Muscle of leg (tissue), 11 donors: ENCODE results near the gene MTAP. TPM values are rescaled to one million over a fixed set of nuclear protein-coding genes. Genes with fewer than 3 reads are reported as not detected.

ENCODE experiments used
- DNase-seq: peaks from one replicate; pipeline ENCODE4 v3.0.0; 2013
- H3K27ac ChIP-seq: one replicate; pipeline ENCODE4 v1.5.1; 2013; ENCODE audit warnings: mild to moderate bottlenecking, low read length, control low read depth
- H3K27me3 ChIP-seq: one replicate; pipeline ENCODE4 v1.6.1; 2013; ENCODE audit warnings: low read length; ENCODE audit not compliant: control insufficient read depth, insufficient read depth
- H3K36me3 ChIP-seq: one replicate; pipeline ENCODE4 v1.6.1; 2013; ENCODE audit warnings: low read length; ENCODE audit not compliant: control insufficient read depth, insufficient read depth
- H3K4me1 ChIP-seq: one replicate; pipeline ENCODE4 v1.6.1; 2013; ENCODE audit warnings: low read length; ENCODE audit not compliant: control insufficient read depth, insufficient read depth
- H3K4me3 ChIP-seq: one replicate; pipeline ENCODE4 v1.5.1; 2013; ENCODE audit warnings: low read length, control low read depth
- H3K9me3 ChIP-seq: replicated peaks from 2 replicates; pipeline ENCODE4 v1.6.1; 2013; ENCODE audit warnings: low read depth, low read length; ENCODE audit not compliant: control insufficient read depth
- WGBS: methylation state at CpG from one replicate; pipeline ENCODE4 v1.1.5; 2013; ENCODE audit warnings: missing lambda C conversion rate; ENCODE audit not compliant: insufficient coverage; 5-methylcytosine and 5-hydroxymethylcytosine counted together
- polyA plus RNA-seq, 8 donors: library from polyadenylated mRNA; unstranded; fragments of 120-200 nt; gene quantifications; one replicate each; pipeline versions ENCODE4 v1.2.1 to v1.2.3, GENCODE V29; 2013; ENCODE audit warnings: inconsistent platforms in 1 of 8, low replicate concordance in 1 of 8; ENCODE audit not compliant: insufficient read length in 8 of 8, insufficient read depth in 1 of 8
- total RNA-seq: library from RNA; stranded (reverse); fragments of 120-200 nt; gene quantifications from one replicate; pipeline ENCODE4 v1.2.4, GENCODE V29; 2013

MTAP gene
- total and polyA plus RNA-seq, 9 donors = 16.1 to 27.0 (median 23.0) TPM

GRCh38 chr9:21964925-21965385 is 162.5 kb downstream of the MTAP start:
- H3K4me3 ChIP-seq = no peak overlapping the region
- DNase-seq = no peak
- peaks cover 55% of the 10 kb centered on the region for H3K27me3 ChIP-seq
- H3K27ac ChIP-seq = no peak overlapping the region
- H3K9me3 ChIP-seq = no peaks in the 10 kb centered on the region
- H3K4me1 ChIP-seq = peaks cover 8% of the 10 kb centered on the region
- under 1% methylated on average over 23 of the region's 29 CpGs for WGBS
- H3K36me3 ChIP-seq = no peaks in the 10 kb centered on the region

GRCh38 chr9:21965401-21965951 is 163.0 kb downstream of the MTAP start:
- Histone ChIP-seq H3K27ac (no peak overlapping the region), H3K36me3 (no peaks in the 10 kb centered on the region), H3K4me1 (peaks cover 8% of the 10 kb centered on the region), H3K9me3 (no peaks in the 10 kb centered on the region), H3K4me3 (no peak overlapping the region), H3K27me3 (peaks cover 60% of the 10 kb centered on the region)
- WGBS = 1% methylated on average over 20 of the region's 30 CpGs
- DNase-seq = no peak

GRCh38 chr9:21966140-21966851 is 163.9 kb downstream of the MTAP start:
- Histone ChIP-seq H3K4me3 (no peak overlapping the region), H3K9me3 (no peaks in the 10 kb centered on the region), H3K36me3 (no peaks in the 10 kb centered on the region), H3K27ac (no peak overlapping the region), H3K4me1 (peaks cover 8% of the 10 kb centered on the region), H3K27me3 (peaks cover 68% of the 10 kb centered on the region)
- 0% methylated on average over 6 of the region's 15 CpGs for WGBS
- DNase-seq = no peak

- no peak overlapping the region for H3K4me3 ChIP-seq
- H3K27ac ChIP-seq = no peak overlapping the region
- H3K36me3 ChIP-seq = no peaks in the 10 kb centered on the region
- no peak for DNase-seq
- H3K9me3 ChIP-seq = no peaks in the 10 kb centered on the region
- peaks cover 8% of the 10 kb centered on the region for H3K4me1 ChIP-seq
- WGBS = 2% methylated on average over 15 of the region's 19 CpGs
- peaks cover 69% of the 10 kb centered on the region for H3K27me3 ChIP-seq
Observed at GRCh38 chr9:21967169-21967568, 164.7 kb downstream of the MTAP start.

GRCh38 chr9:21967702-21968101 is 165.3 kb downstream of the MTAP start:
- 7% methylated on average over 3 of the region's 10 CpGs for WGBS

GRCh38 chr9:21968331-21969010 is 166.0 kb downstream of the MTAP start:
- Histone ChIP-seq H3K36me3 (no peaks in the 10 kb centered on the region), H3K4me1 (peaks cover 8% of the 10 kb centered on the region), H3K27me3 (peaks cover 71% of the 10 kb centered on the region), H3K27ac (no peak overlapping the region), H3K9me3 (no peaks in the 10 kb centered on the region), H3K4me3 (no peak overlapping the region)
- no peak for DNase-seq
- WGBS = under 1% methylated on average over 27 of the region's 41 CpGs

More at GRCh38 chr9:21967702-21968101, 165.3 kb downstream of the MTAP start:
- Histone ChIP-seq H3K4me3 (no peak overlapping the region), H3K27ac (no peak overlapping the region), H3K27me3 (peaks cover 71% of the 10 kb centered on the region), H3K4me1 (peaks cover 8% of the 10 kb centered on the region), H3K36me3 (no peaks in the 10 kb centered on the region), H3K9me3 (no peaks in the 10 kb centered on the region)
- no peak for DNase-seq

- Histone ChIP-seq H3K36me3 (no peaks in the 10 kb centered on the region), H3K27ac (no peak overlapping the region), H3K27me3 (peaks cover 78% of the 10 kb centered on the region), H3K4me3 (no peak overlapping the region), H3K9me3 (no peaks in the 10 kb centered on the region), H3K4me1 (peaks cover 9% of the 10 kb centered on the region)
- DNase-seq = no peak
- WGBS = 0% methylated on average over 4 of the region's 28 CpGs
Observed at GRCh38 chr9:21969011-21969940, 166.8 kb downstream of the MTAP start.

- WGBS = 6% methylated on average over 19 of the region's 24 CpGs
- Histone ChIP-seq H3K9me3 (no peaks in the 10 kb centered on the region), H3K27ac (no peak overlapping the region), H3K36me3 (no peaks in the 10 kb centered on the region), H3K4me1 (peaks cover 13% of the 10 kb centered on the region), H3K4me3 (no peak overlapping the region), H3K27me3 (peaks cover 78% of the 10 kb centered on the region)
- no peak for DNase-seq
Observed at GRCh38 chr9:21969951-21970799, 167.7 kb downstream of the MTAP start.
